GM21529 (cell line): Measurements from ENCODE around the gene SPATA3.
"Not testable (repeated sequence)": the region's sequence is repeated elsewhere in the genome, so short reads cannot be mapped to it uniquely, and the experiment has no call there.

Experiments
- ATAC-seq: cut with Tn5 transposase; IDR thresholded peaks from one replicate; pipeline ENCODE4 v1.9.1; 2021; ENCODE audit not compliant: unreplicated experiment

Gene SPATA3

GRCh38 chr2:231018184-231018583 lies 22.3 kb downstream of the SPATA3 start:
- no peak for ATAC-seq

GRCh38 chr2:231025059-231025458 lies 29.1 kb downstream of the SPATA3 start:
- ATAC-seq: not testable (repeated sequence)

GRCh38 chr2:231028889-231029288 lies 33.0 kb downstream of the SPATA3 start:
- ATAC-seq: no peak

- ATAC-seq: no peak
Measured at GRCh38 chr2:231029563-231029962, 33.6 kb downstream of the SPATA3 start.

- no peak for ATAC-seq
Measured at GRCh38 chr2:231030725-231031124, 34.8 kb downstream of the SPATA3 start.

GRCh38 chr2:231032575-231033140 lies 36.7 kb downstream of the SPATA3 start:
- ATAC-seq: no peak

- ATAC-seq: no peak
Measured at GRCh38 chr2:231033147-231034132, 37.5 kb downstream of the SPATA3 start.

- no peak for ATAC-seq
Measured at GRCh38 chr2:231034291-231034882, 38.5 kb downstream of the SPATA3 start.

- no peak for ATAC-seq
Measured at GRCh38 chr2:231036131-231036530, 40.2 kb downstream of the SPATA3 start.

- no peak for ATAC-seq
Measured at GRCh38 chr2:231036578-231037106, 40.7 kb downstream of the SPATA3 start.

GRCh38 chr2:231037202-231037730 lies 41.3 kb downstream of the SPATA3 start, which contains the start of gene C2orf72:
TSS of gene C2orf72 (plus strand) at chr2:231037523. CDS start at chr2:231037566, 43 bp downstream.
- no peak for ATAC-seq

- ATAC-seq: no peak
Measured at GRCh38 chr2:231037731-231038482, 42.0 kb downstream of the SPATA3 start.

GRCh38 chr2:231038483-231039293 lies 42.8 kb downstream of the SPATA3 start:
- ATAC-seq: no peak

GRCh38 chr2:231039294-231039664 lies 43.4 kb downstream of the SPATA3 start:
- no peak for ATAC-seq

GRCh38 chr2:231039821-231040364 lies 44.0 kb downstream of the SPATA3 start:
- ATAC-seq: no peak

GRCh38 chr2:231041061-231041689 lies 45.3 kb downstream of the SPATA3 start:
- ATAC-seq: no peak

- no peak for ATAC-seq
Measured at GRCh38 chr2:231043796-231044195, 47.9 kb downstream of the SPATA3 start.

- no peak for ATAC-seq
Measured at GRCh38 chr2:231046916-231047273, 51.0 kb downstream of the SPATA3 start.

- ATAC-seq: no peak
Measured at GRCh38 chr2:231047274-231047922, 51.5 kb downstream of the SPATA3 start.
